Keratinocyte (primary cell): ENCODE data around the gene TIPARP. TPM values are rescaled to one million over a fixed set of nuclear protein-coding genes. Genes with fewer than 3 reads are reported as not detected.
A peak's percentile ranks its signal among the peaks of the same experiment; 100 is the strongest.

Experiments used
- DNase-seq: peaks from one replicate; pipeline ENCODE4 v3.0.0-alpha.2; 2011; ENCODE audit warnings: low read depth, missing footprints, low spot score
- FAIRE-seq: peaks from 2 replicates; lab custom pipeline; 2011; peaks lifted over from hg19 to GRCh38; lab: Jason Lieb, UNC
- H2AFZ ChIP-seq: 2 replicates; pipeline ENCODE4 v1.6.0; 2012; ENCODE audit warnings: low read length, control low read depth, inconsistent platforms; ENCODE audit not compliant: control insufficient read depth
- H3K27ac ChIP-seq: 2 replicates; pipeline ENCODE4 v1.5.1; 2011; ENCODE audit warnings: low read length; ENCODE audit not compliant: control insufficient read depth, insufficient read depth
- H3K27me3 ChIP-seq: 3 replicates; pipeline ENCODE4 v1.6.0; 2011; ENCODE audit warnings: low read length; ENCODE audit not compliant: control insufficient read depth, insufficient read depth; ENCODE audit errors: extremely low read depth
- H3K36me3 ChIP-seq, 2 experiments: 2 replicates in 1 of 2; 3 replicates in 1 of 2; pipeline ENCODE4 v1.5.1; 2011; ENCODE audit warnings: low read length in 2 of 2, mild to moderate bottlenecking in 1 of 2; ENCODE audit not compliant: control insufficient read depth in 2 of 2, insufficient read depth in 2 of 2; ENCODE audit errors: extremely low read depth in 1 of 2
- H3K4me1 ChIP-seq: 3 replicates; pipeline ENCODE4 v1.5.1; 2011; ENCODE audit warnings: low read length; ENCODE audit not compliant: control insufficient read depth, insufficient read depth; ENCODE audit errors: extremely low read depth
- H3K4me2 ChIP-seq: 3 replicates; pipeline ENCODE4 v1.6.0; 2011; ENCODE audit warnings: low read depth, low read length; ENCODE audit not compliant: control insufficient read depth, insufficient read depth; ENCODE audit errors: extremely low read depth
- H3K4me3 ChIP-seq, 3 experiments: fragments of 200-600 bp in 1 of 3; sonication (generic) in 1 of 3; 2 replicates in 2 of 3; 3 replicates in 1 of 3; pipeline ENCODE4 v1.5.1; 2011 to 2016; ENCODE audit warnings: low read length in 3 of 3, mild to moderate bottlenecking in 3 of 3, control low read depth in 2 of 3, inconsistent platforms in 1 of 3, low read depth in 1 of 3, mixed read lengths in 1 of 3, mixed run types in 1 of 3, moderate library complexity in 1 of 3; ENCODE audit not compliant: control insufficient read depth in 2 of 3, insufficient read depth in 2 of 3; ENCODE audit errors: extremely low read depth in 1 of 3
- H3K79me2 ChIP-seq: 2 replicates; pipeline ENCODE4 v1.6.0; 2012; ENCODE audit warnings: low read length; ENCODE audit not compliant: control insufficient read depth, insufficient read depth
- H3K9ac ChIP-seq: 3 replicates; pipeline ENCODE4 v1.6.0; 2011; ENCODE audit warnings: low read length; ENCODE audit not compliant: control insufficient read depth, insufficient read depth; ENCODE audit errors: extremely low read depth
- H3K9me1 ChIP-seq: 3 replicates; pipeline ENCODE4 v1.6.0; 2011; ENCODE audit warnings: low read length; ENCODE audit not compliant: control insufficient read depth, insufficient read depth; ENCODE audit errors: extremely low read depth
- H3K9me3 ChIP-seq: 2 replicates; pipeline ENCODE4 v1.5.1; 2012; ENCODE audit warnings: low read depth, low read length; ENCODE audit not compliant: control insufficient read depth
- H4K20me1 ChIP-seq: 3 replicates; pipeline ENCODE4 v1.6.0; 2011; ENCODE audit warnings: low read length; ENCODE audit not compliant: control insufficient read depth, insufficient read depth; ENCODE audit errors: extremely low read depth
- EZH2 ChIP-seq: IDR thresholded peaks from one replicate; pipeline ENCODE4 v1.6.1; 2012; ENCODE audit warnings: inconsistent platforms, mild to moderate bottlenecking, low read length, moderate library complexity
- dilution Hi-C: fragments of 300-500 bp; cut with MboI; formaldehyde crosslinking; loops from one replicate; pipeline ENCODE4 v1.7.0; 2020; ENCODE audit warnings: low sequenced_read_pairs; ENCODE audit not compliant: extremely low pct_ligation_motif_present
- polyA plus RNA-seq, 5 experiments: library from polyadenylated mRNA; depleted of rRNA in 3 of 5; stranded (reverse) in 3 of 5; stranded (forward) in 1 of 5; unstranded in 1 of 5; fragments of >200 nt; gene quantifications; 1 replicate in 1 of 5; 2 replicates in 3 of 5; 3 replicates in 1 of 5; pipeline versions ENCODE4 v1.2.1 to v1.2.3, GENCODE V29; 2011 to 2012; ENCODE audit warnings: missing spikeins in 2 of 5, low read depth in 1 of 5, low replicate concordance in 1 of 5
- TF ChIP-seq, protein P1 (sequence below), 3 experiments: IDR thresholded peaks in 1 of 3; conservative IDR thresholded peaks in 1 of 3; optimal IDR thresholded peaks in 1 of 3; 2 replicates in 2 of 3; 3 replicates in 1 of 3; pipeline versions ENCODE3 to v1.5.1; 2011; ENCODE audit warnings: low read length in 3 of 3, mild to moderate bottlenecking in 3 of 3, moderate library complexity in 2 of 3, control low read depth in 1 of 3, inconsistent platforms in 1 of 3; ENCODE audit not compliant: insufficient read depth in 2 of 3; ENCODE audit errors: extremely low read depth in 1 of 3

TIPARP gene
- polyA plus RNA-seq, 1 donor (not counting 4 experiments of a cell fraction or from before 2014, with no cell fraction given): 62.0 TPM

- Histone ChIP-seq H3K9me1 (no peaks in the 10 kb centered on the region), H3K79me2 (peaks cover 100% of the 10 kb centered on the region), H2AFZ (no peak overlapping the region), H3K36me3 (peaks cover 8 to 44% of the 10 kb centered on the region in 2 experiments), H3K4me2 (peak overlapping the region; percentile 86), H4K20me1 (peaks cover 14% of the 10 kb centered on the region), H3K4me1 (peaks cover 86% of the 10 kb centered on the region), H3K27me3 (no peaks in the 10 kb centered on the region), H3K4me3 (peak overlapping the region in 2 of 3 experiments; percentile 3 to 6), H3K9me3 (no peaks in the 10 kb centered on the region), H3K27ac (peak overlapping the region; percentile 85), H3K9ac (peak overlapping the region; percentile 35)
- no peak for DNase-seq
- TF ChIP-seq, protein P1, sequence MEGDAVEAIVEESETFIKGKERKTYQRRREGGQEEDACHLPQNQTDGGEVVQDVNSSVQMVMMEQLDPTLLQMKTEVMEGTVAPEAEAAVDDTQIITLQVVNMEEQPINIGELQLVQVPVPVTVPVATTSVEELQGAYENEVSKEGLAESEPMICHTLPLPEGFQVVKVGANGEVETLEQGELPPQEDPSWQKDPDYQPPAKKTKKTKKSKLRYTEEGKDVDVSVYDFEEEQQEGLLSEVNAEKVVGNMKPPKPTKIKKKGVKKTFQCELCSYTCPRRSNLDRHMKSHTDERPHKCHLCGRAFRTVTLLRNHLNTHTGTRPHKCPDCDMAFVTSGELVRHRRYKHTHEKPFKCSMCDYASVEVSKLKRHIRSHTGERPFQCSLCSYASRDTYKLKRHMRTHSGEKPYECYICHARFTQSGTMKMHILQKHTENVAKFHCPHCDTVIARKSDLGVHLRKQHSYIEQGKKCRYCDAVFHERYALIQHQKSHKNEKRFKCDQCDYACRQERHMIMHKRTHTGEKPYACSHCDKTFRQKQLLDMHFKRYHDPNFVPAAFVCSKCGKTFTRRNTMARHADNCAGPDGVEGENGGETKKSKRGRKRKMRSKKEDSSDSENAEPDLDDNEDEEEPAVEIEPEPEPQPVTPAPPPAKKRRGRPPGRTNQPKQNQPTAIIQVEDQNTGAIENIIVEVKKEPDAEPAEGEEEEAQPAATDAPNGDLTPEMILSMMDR (optimal IDR thresholded peaks at IDR 0.05 in 1 of 3, IDR thresholded peaks at IDR 0.05 in 1 of 3, conservative IDR thresholded peaks at IDR 0.05 in 1 of 3; ENCODE audit: extremely low read depth in 1 of 3, insufficient read depth in 2 of 3, low read length in 3 of 3): no peak
- no peak for TF ChIP-seq EZH2
- no peak for FAIRE-seq
- dilution Hi-C loops: no loop called here
Measured at GRCh38 chr3:156680243-156680914, 6.0 kb downstream of the TIPARP start.

DNA sequence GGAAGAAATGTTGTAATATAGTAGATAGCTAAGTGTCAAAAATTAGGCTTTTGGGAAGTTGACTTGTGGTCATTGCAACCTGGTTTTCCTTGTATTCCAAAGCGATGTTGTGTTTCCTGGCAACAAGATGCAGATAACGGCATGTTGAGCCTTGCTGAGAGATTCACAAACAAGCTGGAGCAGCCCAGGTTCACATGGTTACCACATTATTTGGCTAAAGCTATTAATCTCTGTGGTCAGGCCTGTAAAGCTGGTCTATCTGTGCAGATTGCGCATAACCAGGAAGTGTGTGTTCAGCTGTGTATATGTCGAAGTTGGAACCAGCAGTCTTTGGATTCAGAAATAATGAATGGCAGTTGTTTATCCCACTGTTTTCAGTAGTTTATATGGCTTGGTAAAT, 6.6 kb downstream of the TIPARP start:
- H2AFZ ChIP-seq: no peak overlapping the region
- H3K36me3 ChIP-seq: peaks cover 10 to 44% of the 10 kb centered on the region in 2 experiments
- H3K9ac ChIP-seq: peak overlapping the region; percentile 35
- no peaks in the 10 kb centered on the region for H3K9me3 ChIP-seq
- dilution Hi-C loops: no loop called here
- peak overlapping the region; percentile 86 for H3K4me2 ChIP-seq
- peaks cover 92% of the 10 kb centered on the region for H3K4me1 ChIP-seq
- no peaks in the 10 kb centered on the region for H3K27me3 ChIP-seq
- peaks cover 100% of the 10 kb centered on the region for H3K79me2 ChIP-seq
- peak overlapping the region in 1 of 3 experiments; percentile 3 for H3K4me3 ChIP-seq
- peak; percentile 89 for FAIRE-seq
- peak; percentile 83 for DNase-seq
- H3K9me1 ChIP-seq: no peaks in the 10 kb centered on the region
- TF ChIP-seq, protein P1 (optimal IDR thresholded peaks at IDR 0.05 in 1 of 3, IDR thresholded peaks at IDR 0.05 in 1 of 3, conservative IDR thresholded peaks at IDR 0.05 in 1 of 3; ENCODE audit: extremely low read depth in 1 of 3, insufficient read depth in 2 of 3, low read length in 3 of 3): no peak
- no peak for TF ChIP-seq EZH2
- H3K27ac ChIP-seq: peak overlapping the region; percentile 85
- H4K20me1 ChIP-seq: peaks cover 18% of the 10 kb centered on the region
